Stimulated activated CD8-positive, alpha-beta memory T cell treated with anti-CD3 and anti-CD28 coated beads, Interleukin-7, amount 100 ng/mL, for 4 hours (primary cell): ENCODE measurements around the gene NSD2.

ENCODE experiments used
- DNase-seq, 2 donors: peaks; one replicate each; pipeline ENCODE4 v3.0.0-alpha.2; 2020; ENCODE audit warnings: low read depth in 2 of 2

The NSD2 gene

GRCh38 chr4:1864076-1865008, 6.9 kb upstream of the NSD2 start:
- no peak for DNase-seq

- DNase-seq = no peak
These were observed 5.0 kb upstream of the NSD2 start for GRCh38 chr4:1866189-1866661.

GRCh38 chr4:1868293-1868692, 2.9 kb upstream of the NSD2 start:
- DNase-seq = no peak

- DNase-seq = no peak
These were observed 2.3 kb upstream of the NSD2 start for GRCh38 chr4:1868912-1869311.

GRCh38 chr4:1869530-1870327, 1.5 kb upstream of the NSD2 start:
- DNase-seq = no peak

- DNase-seq = peak; percentile 73 to 86
These were observed 940 bp upstream of the NSD2 start for GRCh38 chr4:1870328-1870577.

- DNase-seq = no peak
These were observed 353 bp downstream of the NSD2 start for GRCh38 chr4:1871471-1872021.

- DNase-seq = no peak
These were observed 1.7 kb downstream of the NSD2 start for GRCh38 chr4:1872870-1873269.

GRCh38 chr4:1873291-1873690, 2.1 kb downstream of the NSD2 start:
- DNase-seq = no peak

- no peak for DNase-seq
These were observed 2.6 kb downstream of the NSD2 start for GRCh38 chr4:1873776-1874175.

GRCh38 chr4:1874201-1874600, 3.0 kb downstream of the NSD2 start:
- no peak for DNase-seq

- DNase-seq = no peak
These were observed 8.3 kb downstream of the NSD2 start for GRCh38 chr4:1879485-1879884.

GRCh38 chr4:1880332-1880731, 9.1 kb downstream of the NSD2 start:
- DNase-seq = no peak

GRCh38 chr4:1882850-1883271, 11.7 kb downstream of the NSD2 start:
- no peak for DNase-seq

- DNase-seq = no peak
These were observed 12.4 kb downstream of the NSD2 start for GRCh38 chr4:1883583-1883982.

GRCh38 chr4:1885414-1885813, 14.2 kb downstream of the NSD2 start:
- DNase-seq = no peak

- no peak for DNase-seq
These were observed 15.9 kb downstream of the NSD2 start for GRCh38 chr4:1887052-1887451.

GRCh38 chr4:1890979-1891570, 19.9 kb downstream of the NSD2 start:
- no peak for DNase-seq

- no peak for DNase-seq
These were observed 24.9 kb downstream of the NSD2 start for GRCh38 chr4:1895971-1896657.

- no peak for DNase-seq
These were observed 25.4 kb downstream of the NSD2 start for GRCh38 chr4:1896658-1896991.

GRCh38 chr4:1898007-1898406, 26.8 kb downstream of the NSD2 start:
- no peak for DNase-seq

- no peak for DNase-seq
These were observed 27.5 kb downstream of the NSD2 start for GRCh38 chr4:1898681-1899080.
